Measurements from ENCODE around the gene WDR20.

- TF ChIP-seq CTCF (conservative IDR thresholded peaks at IDR 0.05): no peak
- no peak for TF ChIP-seq ZFX (IDR thresholded peaks at IDR 0.05)
Measured at GRCh38 chr14:102092806-102093205, 46.9 kb upstream of the WDR20 start.

Measured in C4-2B (cell line).